ENCODE data around the gene PHF20. TPM values are rescaled to one million over a fixed set of nuclear protein-coding genes. Genes with fewer than 3 reads are reported as not detected.

The PHF20 gene
- total RNA-seq, 1 experiment from 2014 or later = 56.7 TPM

GRCh38 chr20:35791821-35792220, 20.0 kb downstream of the PHF20 start:
- Mint-ChIP-seq H3K4me3 (ENCODE audit: low read depth, unreplicated experiment) (no peak overlapping the region), H3K9me3 (ENCODE audit: low read depth, unreplicated experiment) (no peaks in the 10 kb centered on the region), H3K27ac (ENCODE audit: unreplicated experiment) (no peak overlapping the region), H3K36me3 (ENCODE audit: insufficient read depth, unreplicated experiment) (peaks cover 5% of the 10 kb centered on the region), H3K4me1 (ENCODE audit: low read depth, unreplicated experiment) (no peaks in the 10 kb centered on the region), H3K27me3 (ENCODE audit: unreplicated experiment) (no peaks in the 10 kb centered on the region)
- DNase-seq = no peak
- intact Hi-C loops (cut with micrococcal nuclease; ENCODE audit: unreplicated experiment) = no loop called here
- TF ChIP-seq CTCF (IDR thresholded peaks at IDR 0.05; ENCODE audit: unreplicated experiment) = no peak
- no TSS peak for BruUV-seq (replicated peaks)
- CTCF ChIA-PET = no interaction called here

GRCh38 chr20:35792740-35793139, 20.9 kb downstream of the PHF20 start:
- CTCF ChIA-PET = interaction anchor here (0.7 to 1.1 kb wide), 2 partner anchors 28 to 110 kb away, joined by 3 to 4 read pairs; no protein-coding TSS in a partner anchor
- Mint-ChIP-seq H3K4me1 (ENCODE audit: low read depth, unreplicated experiment) (no peaks in the 10 kb centered on the region), H3K27ac (ENCODE audit: unreplicated experiment) (no peak overlapping the region), H3K4me3 (ENCODE audit: low read depth, unreplicated experiment) (no peak overlapping the region), H3K9me3 (ENCODE audit: low read depth, unreplicated experiment) (no peaks in the 10 kb centered on the region), H3K36me3 (ENCODE audit: insufficient read depth, unreplicated experiment) (peaks cover 5% of the 10 kb centered on the region), H3K27me3 (ENCODE audit: unreplicated experiment) (no peaks in the 10 kb centered on the region)
- no TSS peak for BruUV-seq (replicated peaks)
- intact Hi-C loops (cut with micrococcal nuclease; ENCODE audit: unreplicated experiment) = no loop called here
- DNase-seq = no peak
- no peak for TF ChIP-seq CTCF (IDR thresholded peaks at IDR 0.05; ENCODE audit: unreplicated experiment)

- no TSS peak for BruUV-seq (replicated peaks)
- Mint-ChIP-seq H3K9me3 (ENCODE audit: low read depth, unreplicated experiment) (no peaks in the 10 kb centered on the region), H3K4me1 (ENCODE audit: low read depth, unreplicated experiment) (no peaks in the 10 kb centered on the region), H3K27ac (ENCODE audit: unreplicated experiment) (no peak overlapping the region), H3K27me3 (ENCODE audit: unreplicated experiment) (no peaks in the 10 kb centered on the region), H3K36me3 (ENCODE audit: insufficient read depth, unreplicated experiment) (peaks cover 5% of the 10 kb centered on the region), H3K4me3 (ENCODE audit: low read depth, unreplicated experiment) (no peak overlapping the region)
- no peak for DNase-seq
- intact Hi-C loops (cut with micrococcal nuclease; ENCODE audit: unreplicated experiment) = no loop called here
- CTCF ChIA-PET = interaction anchor here (0.7 kb wide), 3 partner anchors 19 to 33 kb away, joined by 3 read pairs; no protein-coding TSS in a partner anchor
- TF ChIP-seq CTCF (IDR thresholded peaks at IDR 0.05; ENCODE audit: unreplicated experiment) = no peak
Measured at GRCh38 chr20:35796571-35796970, 24.8 kb downstream of the PHF20 start.

GRCh38 chr20:35801865-35802264, 30.1 kb downstream of the PHF20 start:
- no peaks in the 10 kb centered on the region for H3K9me3 Mint-ChIP-seq (ENCODE audit: low read depth, unreplicated experiment)
- intact Hi-C loops (cut with micrococcal nuclease; ENCODE audit: unreplicated experiment) = no loop called here
- H3K27ac Mint-ChIP-seq (ENCODE audit: unreplicated experiment) = no peak overlapping the region
- no peak overlapping the region for H3K4me3 Mint-ChIP-seq (ENCODE audit: low read depth, unreplicated experiment)
- TSS peak; percentile 50 for BruUV-seq (replicated peaks)
- CTCF ChIA-PET = no interaction called here
- no peaks in the 10 kb centered on the region for H3K27me3 Mint-ChIP-seq (ENCODE audit: unreplicated experiment)
- peaks cover 28% of the 10 kb centered on the region for H3K36me3 Mint-ChIP-seq (ENCODE audit: insufficient read depth, unreplicated experiment)
- DNase-seq = no peak
- H3K4me1 Mint-ChIP-seq (ENCODE audit: low read depth, unreplicated experiment) = no peaks in the 10 kb centered on the region
- TF ChIP-seq CTCF (IDR thresholded peaks at IDR 0.05; ENCODE audit: unreplicated experiment) = no peak
